ENCODE data around the gene PRSS48.
"Not testable (repeated sequence)": the region's sequence is repeated elsewhere in the genome, so short reads cannot be mapped to it uniquely, and the experiment has no call there.

Gene PRSS48

DNA sequence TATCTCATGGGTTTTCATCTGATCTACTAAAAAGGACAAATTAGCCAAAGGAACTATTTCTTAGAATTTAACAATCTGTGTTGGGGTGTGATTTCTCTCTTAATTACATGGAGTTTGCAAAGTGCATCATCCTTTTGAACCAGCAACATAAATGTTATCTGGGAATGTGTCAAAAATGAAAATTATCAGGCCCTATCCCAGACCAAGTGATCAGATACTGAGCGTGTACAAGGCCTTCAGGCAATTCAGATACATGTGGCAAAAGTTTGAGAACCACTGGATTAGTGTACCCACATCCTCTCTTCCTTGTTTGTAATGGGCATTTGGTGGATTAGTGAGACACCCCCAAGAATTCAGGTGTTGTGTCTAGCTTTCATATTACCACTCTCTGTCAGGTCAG, 44.6 kb downstream of the PRSS48 start:
- DNase-seq: no peak

DNA sequence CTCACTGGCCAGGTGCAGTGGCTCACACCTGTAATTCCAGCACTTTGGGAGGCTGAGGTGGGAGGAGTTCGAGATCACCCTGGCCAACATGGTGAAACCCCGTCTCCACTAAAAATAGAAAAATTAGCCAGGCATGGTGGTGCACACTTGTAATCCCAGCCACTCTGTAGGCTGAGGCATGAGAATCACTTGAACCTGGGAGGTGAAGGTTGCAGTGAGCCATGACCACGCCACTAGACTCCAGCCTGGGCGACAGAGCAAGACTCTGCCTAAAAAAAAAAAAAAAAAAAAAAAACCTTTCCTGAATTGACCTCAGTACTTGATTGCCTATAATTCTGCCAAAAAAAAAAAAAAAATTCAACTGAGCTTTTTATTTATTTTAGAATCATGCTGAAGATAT, 45.2 kb downstream of the PRSS48 start:
- not testable (repeated sequence) for DNase-seq

DNA sequence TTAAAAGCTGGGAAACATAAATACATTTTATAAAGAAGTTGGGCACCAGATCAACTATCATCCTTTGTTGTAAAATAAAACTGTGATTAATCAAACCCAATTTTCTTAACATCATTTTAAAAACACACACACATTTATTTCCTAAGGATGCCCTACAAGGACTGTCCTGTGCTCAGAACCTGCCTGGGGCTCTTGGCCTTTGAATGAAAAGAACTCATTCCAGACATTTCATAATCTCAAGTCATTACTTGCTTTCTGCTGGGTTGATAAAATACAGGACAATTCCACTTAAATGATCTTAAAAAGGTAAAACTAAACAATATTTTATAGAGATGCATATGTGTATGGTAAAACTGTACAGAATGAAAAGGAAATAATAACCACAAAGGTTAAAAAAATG, 45.6 kb downstream of the PRSS48 start:
- DNase-seq: no peak

DNA sequence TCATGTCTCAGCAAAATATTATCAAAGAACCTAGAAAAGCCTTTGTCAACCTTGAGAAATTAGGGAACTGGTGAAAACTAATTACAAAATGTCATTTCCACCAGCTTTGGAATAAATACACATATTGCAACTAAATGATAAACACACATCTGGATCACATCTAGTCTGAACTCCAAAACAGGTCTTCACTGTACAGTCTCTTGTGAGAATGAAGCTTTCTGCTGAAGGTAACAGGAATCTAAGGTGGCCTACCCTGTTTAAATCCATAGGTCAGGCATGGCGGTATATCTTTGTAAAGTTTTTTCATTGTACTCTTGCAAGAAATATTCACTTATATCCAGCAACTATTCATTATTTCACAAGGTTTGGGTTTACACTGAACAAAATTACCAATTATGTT, 46.7 kb downstream of the PRSS48 start:
- DNase-seq: no peak

DNA sequence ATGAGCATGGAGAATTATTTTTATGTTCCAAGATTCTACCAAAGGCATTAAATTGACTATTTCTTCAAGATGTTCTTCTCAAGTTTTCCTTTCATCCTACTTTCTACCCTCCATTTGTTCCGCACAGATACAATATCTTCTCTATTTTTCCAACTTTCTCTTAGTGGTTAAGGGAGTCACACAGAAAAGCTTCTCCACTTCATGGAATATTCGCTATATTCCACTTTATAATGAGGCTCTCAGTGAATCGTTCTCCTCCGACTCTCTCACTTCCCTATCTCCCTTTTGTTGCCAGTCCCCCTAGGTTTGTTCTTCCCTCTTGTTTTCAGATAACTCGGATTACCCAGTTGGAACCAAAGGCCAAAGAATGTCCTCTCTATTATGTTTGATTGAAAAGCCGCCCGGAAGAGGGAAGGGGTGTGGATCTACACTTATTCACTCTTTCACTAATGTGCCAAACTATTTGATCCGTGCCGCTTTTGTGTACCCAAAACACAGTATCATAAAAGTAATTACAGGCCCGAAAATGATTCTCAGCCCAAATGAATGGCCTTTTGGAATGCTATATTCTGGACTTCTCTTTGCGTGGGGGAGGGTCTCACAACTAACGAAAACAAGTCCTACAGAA, 47.3 kb downstream of the PRSS48 start:
- DNase-seq: no peak

DNA sequence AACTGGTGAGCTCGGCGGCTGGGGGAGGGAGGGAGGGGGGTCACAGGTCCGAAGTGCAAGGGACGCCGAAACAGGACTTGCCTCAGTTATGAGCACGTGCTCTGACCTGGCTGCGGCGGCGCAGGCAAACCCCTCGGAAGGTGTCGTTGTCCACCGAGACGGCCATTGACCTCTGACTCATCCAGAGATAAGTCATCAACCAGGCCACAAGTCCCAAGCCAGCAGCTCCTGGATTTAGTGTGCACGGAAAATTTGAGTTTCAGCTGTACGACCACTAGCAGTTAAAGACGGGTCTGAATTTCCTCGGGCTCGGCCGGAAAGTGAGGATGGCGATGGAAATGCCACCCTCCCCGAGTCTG, 47.8 kb downstream of the PRSS48 start:
- peak; percentile 31 for DNase-seq

DNA sequence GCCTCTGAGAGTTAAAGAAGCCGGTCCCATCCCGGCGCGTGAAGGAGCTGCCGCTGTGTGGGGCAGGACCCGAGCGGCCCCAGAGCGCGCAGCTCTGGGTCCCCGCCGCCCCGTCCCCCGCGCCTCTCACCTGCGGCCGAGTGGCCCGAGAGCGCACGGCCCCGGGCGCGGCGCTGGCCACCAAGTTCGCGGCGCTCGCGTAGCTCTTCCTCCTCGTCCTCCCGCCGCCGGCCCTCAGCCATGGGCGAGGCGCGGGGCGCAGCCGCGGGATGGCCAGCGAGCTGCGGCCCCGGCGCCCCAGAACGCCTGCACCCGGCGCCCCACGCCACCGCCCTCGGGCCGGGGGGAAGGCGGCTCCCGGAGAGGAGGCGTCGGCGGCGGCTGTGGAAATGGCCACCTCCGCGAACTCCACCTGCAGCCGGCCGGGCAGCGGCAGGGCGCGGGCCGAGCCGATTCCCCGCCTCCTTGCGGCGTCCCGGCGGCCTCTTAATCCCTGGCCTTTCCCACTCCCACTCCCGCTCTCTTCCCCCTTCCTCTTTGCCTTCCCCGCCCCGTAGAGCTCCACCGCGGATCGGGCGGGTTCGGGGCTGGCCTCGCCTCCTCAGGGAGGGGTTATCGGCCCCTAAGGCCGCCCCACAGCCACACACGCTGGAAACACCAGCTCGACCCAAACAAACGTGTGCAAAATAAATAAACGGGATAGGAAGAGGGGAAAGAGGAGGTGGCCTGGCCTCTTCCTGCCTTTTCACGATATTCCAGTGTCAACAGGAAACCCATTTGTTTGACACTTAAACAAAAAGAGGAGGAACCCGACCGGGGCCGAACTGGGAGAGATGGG, 48.4 kb downstream of the PRSS48 start, which contains the start of gene SH3D19:
Gene SH3D19 (minus strand): TSS at position 495 of the 838 bp plus-strand sequence. CDS start 253 bp downstream, at position 242.
- DNase-seq: peak; percentile 54

DNA sequence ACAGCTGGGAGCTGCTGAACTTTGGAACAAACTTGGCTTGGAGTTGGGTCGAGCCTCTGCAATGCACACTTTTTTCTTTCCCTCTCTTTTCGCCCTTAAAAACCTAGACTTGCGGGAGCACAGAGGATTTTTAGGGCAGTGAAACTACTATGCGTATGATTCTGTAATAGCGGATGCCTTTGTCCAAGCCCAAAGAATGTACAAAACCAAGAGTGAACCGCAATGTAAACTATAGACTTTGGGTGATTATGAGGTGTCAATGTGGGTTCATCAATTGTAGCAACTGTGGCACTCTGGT, 48.9 kb downstream of the PRSS48 start:
- DNase-seq: no peak

DNA sequence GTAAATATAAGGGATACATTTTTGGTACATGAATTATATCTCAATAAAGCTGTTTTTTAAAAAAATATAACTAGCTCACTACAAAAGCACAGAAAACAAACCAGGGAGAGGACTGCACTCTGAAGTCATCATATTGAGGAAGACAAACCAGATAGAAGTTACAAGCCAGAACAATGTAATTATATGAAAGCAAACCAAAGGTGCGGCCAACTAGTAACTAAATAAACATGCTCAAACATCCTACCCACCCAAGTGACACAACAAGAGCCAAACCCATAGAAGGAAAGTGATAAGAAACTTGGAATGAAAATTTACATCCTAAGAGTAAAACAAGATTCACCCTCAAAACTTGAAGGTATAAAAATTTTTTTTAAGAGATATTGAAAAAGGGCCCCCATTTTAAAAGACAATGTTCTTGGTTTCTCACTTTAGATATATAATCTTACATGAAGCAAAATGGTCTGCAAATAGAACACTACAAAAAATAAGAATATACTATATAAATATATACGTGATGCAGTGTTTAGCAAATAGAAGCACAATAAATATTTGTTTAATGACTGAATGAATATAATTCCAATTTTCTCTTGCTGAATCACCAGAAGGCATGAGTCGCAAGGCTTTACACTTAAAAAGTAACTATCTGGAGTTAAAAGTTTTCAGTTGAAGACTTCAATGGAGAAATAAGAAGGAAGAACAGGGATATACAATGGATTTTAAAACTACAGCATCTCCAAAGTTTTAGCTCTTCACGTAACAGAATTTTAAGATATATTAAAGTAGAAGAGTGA, 52.5 kb downstream of the PRSS48 start:
- DNase-seq: peak; percentile 8

DNA sequence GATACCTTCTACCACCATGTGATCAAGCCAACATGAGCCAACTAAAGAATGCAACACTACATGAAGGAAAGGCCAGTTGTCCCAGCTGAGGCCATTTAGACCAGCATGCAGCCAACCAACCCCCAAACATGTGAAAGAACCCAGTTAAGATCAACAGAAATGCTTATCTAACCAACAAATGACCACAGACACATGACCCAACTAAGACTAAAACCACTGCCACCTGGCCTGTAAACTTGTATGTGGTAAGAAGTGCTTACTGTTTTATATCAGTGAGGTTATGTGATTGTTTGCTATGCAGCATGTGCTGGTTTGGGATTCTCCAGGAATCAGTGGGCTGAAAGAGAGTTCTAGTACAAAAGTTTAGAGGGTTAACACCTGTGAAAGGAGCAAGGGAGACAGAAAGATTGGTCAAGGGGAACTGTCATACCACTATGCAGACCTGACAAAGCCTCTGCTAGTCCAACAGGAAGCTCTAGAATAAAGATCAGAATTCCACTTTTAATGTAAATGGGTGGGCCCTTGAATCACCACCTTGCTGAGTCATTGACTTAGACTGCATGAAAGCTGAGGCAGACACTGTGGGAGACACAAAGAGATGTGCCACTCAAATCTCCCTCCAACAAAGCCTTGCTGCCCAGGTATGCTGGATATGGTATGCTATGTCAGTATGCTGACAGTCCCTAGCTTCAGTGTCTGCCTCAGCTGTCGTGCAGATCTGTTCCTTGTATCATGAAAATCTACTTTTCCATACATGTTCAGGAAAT, 54.5 kb downstream of the PRSS48 start:
- DNase-seq: peak; percentile 31

DNA sequence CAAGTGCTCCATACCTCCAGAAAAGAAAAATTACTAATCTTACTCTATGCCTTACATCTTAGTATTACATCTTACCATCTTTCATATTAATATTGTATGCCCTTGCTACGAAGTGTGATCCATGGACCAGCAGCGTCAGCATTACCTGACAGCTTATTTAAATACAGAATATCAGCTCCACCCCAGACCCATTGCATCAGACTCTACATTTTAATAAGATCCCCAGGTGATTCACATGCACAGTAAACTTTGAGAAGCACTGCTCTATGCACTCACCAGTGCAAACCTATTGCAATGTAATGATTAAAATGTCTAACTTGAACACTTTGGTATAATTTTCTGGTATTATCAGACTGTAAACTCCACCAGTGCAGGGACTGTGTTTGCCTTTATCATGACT, 62.5 kb downstream of the PRSS48 start:
- no peak for DNase-seq

DNA sequence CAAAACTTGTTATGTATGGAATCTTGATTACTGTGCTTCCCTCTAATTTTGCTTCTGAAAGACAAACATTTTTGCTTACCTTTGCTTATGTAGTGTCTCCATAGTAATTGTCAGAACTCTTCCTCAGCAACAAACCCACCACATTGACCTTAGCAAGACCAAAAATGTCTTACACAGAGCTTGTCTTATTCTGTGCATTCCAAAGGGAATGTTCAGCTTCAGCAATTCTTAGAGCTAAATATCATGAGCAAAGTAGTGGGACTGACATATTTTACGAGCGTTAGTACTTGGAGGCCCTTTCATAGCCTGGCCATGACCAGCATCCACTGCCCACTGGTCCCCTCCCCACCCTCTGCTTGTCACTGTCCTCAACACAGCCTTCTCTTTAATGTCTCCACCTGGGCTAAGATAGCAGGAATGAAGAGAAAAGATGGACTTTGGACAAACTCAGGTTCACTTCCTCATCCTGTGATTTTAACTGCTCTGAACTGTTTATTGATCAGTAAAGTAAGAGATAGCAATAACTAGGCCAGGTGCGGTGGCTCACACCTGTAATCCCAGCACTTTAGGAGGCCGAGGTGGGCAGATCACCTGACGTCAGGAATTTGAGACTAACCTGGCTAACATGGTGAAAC, 63.9 kb downstream of the PRSS48 start:
- DNase-seq: no peak

Measured in fibroblast of upper back skin (primary cell).